Endothelial cell of umbilical vein (primary cell): ENCODE results near the gene RRAGD. TPM values are rescaled to one million over a fixed set of nuclear protein-coding genes. Genes with fewer than 3 reads are reported as not detected.

ENCODE experiments used
- BruUV-seq: library from RNA; stranded (reverse); fragments of 400-500 nt; replicated peaks from 2 replicates; lab custom pipeline; 2021; lab: Mats Ljungman, UMichigan
- CTCF ChIA-PET: fragments of 300-600, 350-600 bp; sonication (Branson Sonifier 250); formaldehyde crosslinking; loops from one replicate; lab custom pipeline; 2021; ENCODE audit warnings: antibody characterized with exemption, inconsistent platforms; lab: Charles Lee
- POLR2A ChIA-PET: fragments of 300-600, 350-600 bp; sonication (Branson Sonifier 250); formaldehyde crosslinking; loops from one replicate; lab custom pipeline; 2021; ENCODE audit warnings: antibody characterized with exemption, inconsistent platforms; lab: Charles Lee
- DNase-seq: peaks from one replicate; pipeline ENCODE4 v3.0.0-alpha.2; 2011; ENCODE audit warnings: low read depth, low spot score
- FAIRE-seq: peaks from 2 replicates; lab custom pipeline; 2011; peaks lifted over from hg19 to GRCh38; lab: Jason Lieb, UNC
- H2AFZ ChIP-seq: 2 replicates; pipeline ENCODE4 v1.6.0; 2012; ENCODE audit warnings: low read depth, low read length, control low read depth, inconsistent platforms
- H3K27ac ChIP-seq: 2 replicates; pipeline ENCODE4 v1.5.1; 2011; ENCODE audit warnings: low read depth, mild to moderate bottlenecking, control low read depth, low read length, moderate library complexity; ENCODE audit not compliant: insufficient read depth
- H3K27me3 ChIP-seq, 2 experiments: 2 replicates each; pipeline versions ENCODE4 v1.6.0 to v1.6.1; 2011; ENCODE audit warnings: low read length in 2 of 2, mixed read lengths in 1 of 2; ENCODE audit not compliant: control insufficient read depth in 2 of 2, insufficient read depth in 2 of 2
- H3K36me3 ChIP-seq, 2 experiments: 2 replicates in 1 of 2; 3 replicates in 1 of 2; pipeline ENCODE4 v1.5.1; 2011; ENCODE audit warnings: low read length in 2 of 2, mild to moderate bottlenecking in 1 of 2, moderate library complexity in 1 of 2; ENCODE audit not compliant: control insufficient read depth in 2 of 2, insufficient read depth in 2 of 2; ENCODE audit errors: extremely low read depth in 1 of 2
- H3K4me1 ChIP-seq: 3 replicates; pipeline ENCODE4 v1.5.1; 2011; ENCODE audit warnings: mild to moderate bottlenecking, low read length; ENCODE audit not compliant: control insufficient read depth, insufficient read depth; ENCODE audit errors: extremely low read depth
- H3K4me2 ChIP-seq: 2 replicates; pipeline ENCODE4 v1.6.1; 2011; ENCODE audit warnings: low read length, control low read depth, mixed read lengths; ENCODE audit not compliant: insufficient read depth
- H3K4me3 ChIP-seq, 3 experiments: fragments of 200-600 bp in 1 of 3; sonication (generic), shearing (Covaris generic) in 1 of 3; replicated peaks in 1 of 3; 2 replicates each; pipeline ENCODE4 v1.5.1; 2011 to 2016; ENCODE audit warnings: control low read depth in 3 of 3, low read length in 3 of 3, mild to moderate bottlenecking in 2 of 3, inconsistent platforms in 1 of 3, low read depth in 1 of 3, moderate library complexity in 1 of 3; ENCODE audit not compliant: insufficient read depth in 1 of 3
- H3K79me2 ChIP-seq: 2 replicates; pipeline ENCODE4 v1.6.0; 2012; ENCODE audit warnings: low read length, inconsistent platforms; ENCODE audit not compliant: control insufficient read depth, insufficient read depth
- H3K9ac ChIP-seq: replicated peaks from 2 replicates; pipeline ENCODE3; 2011; ENCODE audit warnings: low read length, control low read depth; ENCODE audit not compliant: insufficient read depth; ENCODE audit errors: extremely low read depth
- H3K9me1 ChIP-seq: replicated peaks from 3 replicates; pipeline ENCODE4 v1.6.0; 2011; ENCODE audit warnings: mild to moderate bottlenecking, low read length; ENCODE audit not compliant: control insufficient read depth, insufficient read depth; ENCODE audit errors: extremely low read depth
- H3K9me3 ChIP-seq: replicated peaks from 2 replicates; pipeline ENCODE4 v1.5.1; 2012; ENCODE audit warnings: low read length, inconsistent platforms; ENCODE audit not compliant: control insufficient read depth, insufficient read depth
- H4K20me1 ChIP-seq: replicated peaks from 2 replicates; pipeline ENCODE3; 2011; ENCODE audit warnings: mild to moderate bottlenecking, low read length; ENCODE audit not compliant: control insufficient read depth, insufficient read depth; ENCODE audit errors: extremely low read depth
- CTCF ChIP-seq, 2 donors: IDR thresholded peaks; 1 replicate in 1 of 2; 2 replicates in 1 of 2; pipeline ENCODE4 v1.5.1; 2011; ENCODE audit warnings: low read length in 2 of 2, mild to moderate bottlenecking in 2 of 2, moderate library complexity in 2 of 2, control low read depth in 1 of 2, inconsistent platforms in 1 of 2, low read depth in 1 of 2; ENCODE audit not compliant: insufficient read depth in 1 of 2; ENCODE audit errors: extremely low read depth in 1 of 2
- EZH2 ChIP-seq: IDR thresholded peaks from 2 replicates; pipeline ENCODE4 v1.6.1; 2012; ENCODE audit warnings: borderline replicate concordance, low read depth, mild to moderate bottlenecking, moderate library complexity, low read length, inconsistent platforms; ENCODE audit not compliant: severe bottlenecking
- FOS ChIP-seq: IDR thresholded peaks from 2 replicates; pipeline ENCODE4 v1.6.1; 2011; ENCODE audit warnings: mild to moderate bottlenecking, low read length, moderate library complexity, borderline replicate concordance; ENCODE audit not compliant: insufficient read depth
- JUN ChIP-seq: IDR thresholded peaks from 2 replicates; pipeline ENCODE4 v1.6.1; 2011; ENCODE audit warnings: borderline replicate concordance, low read depth; ENCODE audit not compliant: insufficient read length, insufficient read depth
- MAX ChIP-seq: IDR thresholded peaks from 2 replicates; pipeline ENCODE4 v1.6.1; 2011; ENCODE audit not compliant: insufficient read depth, insufficient read length
- dilution Hi-C: fragments of 300-500 bp; cut with MboI; formaldehyde crosslinking; loops from one replicate; pipeline ENCODE4 v1.15.0; 2019; ENCODE audit warnings: low sequenced_read_pairs; ENCODE audit not compliant: extremely low pct_ligation_motif_present
- intact Hi-C: fragments of 100-400 bp; cut with micrococcal nuclease; formaldehyde crosslinking; loops from one replicate; pipeline ENCODE4 v1.10.0; 2022
- polyA plus RNA-seq, 4 experiments: library from polyadenylated mRNA; depleted of rRNA in 3 of 4; stranded (reverse) in 3 of 4; unstranded in 1 of 4; fragments of >200 nt; gene quantifications; 2 replicates each; pipeline versions ENCODE4 v1.2.1 to v1.2.3, GENCODE V29; 2011 to 2012; ENCODE audit warnings: missing spikeins in 1 of 4
- total RNA-seq: library from RNA; stranded (reverse); gene quantifications from 2 replicates; pipeline ENCODE4 v1.2.3, GENCODE V29; 2021

Gene RRAGD
- total and polyA plus RNA-seq, 2 donors (not counting 3 experiments of a cell fraction or from before 2014, with no cell fraction given) = 0.07 to 2.0 TPM

- ChIA-PET POLR2A (no interaction called here), CTCF (no interaction called here)
- Histone ChIP-seq H3K36me3 (no peaks in the 10 kb centered on the region), H3K9ac (no peak overlapping the region), H3K4me1 (no peaks in the 10 kb centered on the region), H3K9me3 (no peaks in the 10 kb centered on the region), H2AFZ (no peak overlapping the region), H3K9me1 (no peaks in the 10 kb centered on the region), H3K27ac (no peak overlapping the region), H3K4me2 (no peak overlapping the region), H3K27me3 (peaks cover 6 to 8% of the 10 kb centered on the region in 2 experiments), H3K4me3 (no peak overlapping the region), H4K20me1 (no peaks in the 10 kb centered on the region), H3K79me2 (no peaks in the 10 kb centered on the region)
- BruUV-seq = no TSS peak
- dilution Hi-C loops (no loop called here), intact Hi-C loops (no loop called here)
- FAIRE-seq (no peak), DNase-seq (no peak)
- TF ChIP-seq FOS (no peak), JUN (no peak)
Observed at GRCh38 chr6:89393659-89394058, 18.4 kb downstream of the RRAGD start.

GRCh38 chr6:89392823-89393222 lies 19.2 kb downstream of the RRAGD start:
- intact Hi-C loops (no loop called here), dilution Hi-C loops (no loop called here)
- no peak overlapping the region for H3K4me3 ChIP-seq
- no peak overlapping the region for H3K4me2 ChIP-seq
- DNase-seq (no peak), FAIRE-seq (no peak)
- no peaks in the 10 kb centered on the region for H3K36me3 ChIP-seq
- H3K9me1 ChIP-seq = no peaks in the 10 kb centered on the region
- TF ChIP-seq JUN = no peak
- no peak for TF ChIP-seq CTCF (IDR thresholded peaks at IDR 0.05; ENCODE audit: extremely low read depth in 1 of 2, insufficient read depth in 1 of 2, low read depth in 1 of 2, low read length in 2 of 2)
- TF ChIP-seq MAX = no peak
- no peak for TF ChIP-seq EZH2
- ChIA-PET POLR2A (no interaction called here), CTCF (no interaction called here)
- H3K79me2 ChIP-seq = no peaks in the 10 kb centered on the region
- H3K9me3 ChIP-seq = no peaks in the 10 kb centered on the region
- H3K4me1 ChIP-seq = no peaks in the 10 kb centered on the region
- no TSS peak for BruUV-seq
- H3K27me3 ChIP-seq = peaks cover 3 to 8% of the 10 kb centered on the region in 2 experiments
- no peak overlapping the region for H3K9ac ChIP-seq
- no peak overlapping the region for H2AFZ ChIP-seq
- no peak overlapping the region for H3K27ac ChIP-seq
- H4K20me1 ChIP-seq = no peaks in the 10 kb centered on the region
